Liver (tissue), 9 donors: ENCODE measurements around the gene CEACAM18. TPM values are rescaled to one million over a fixed set of nuclear protein-coding genes. Genes with fewer than 3 reads are reported as not detected.

ENCODE experiments used
- DNase-seq: peaks from one replicate; pipeline ENCODE4 v3.0.0-alpha.2; 2017; ENCODE audit warnings: low spot score
- H3K27ac ChIP-seq, 2 donors: one replicate each; pipeline ENCODE4 v1.7.0; 2013; ENCODE audit warnings: inconsistent platforms in 2 of 2, low read length in 2 of 2, control low read depth in 1 of 2, low read depth in 1 of 2, mild to moderate bottlenecking in 1 of 2
- H3K27me3 ChIP-seq, 4 donors: one replicate each; pipeline versions ENCODE4 v1.6.1 to v1.7.0; 2013; ENCODE audit warnings: low read length in 3 of 4, inconsistent platforms in 1 of 4, mild to moderate bottlenecking in 1 of 4, moderate library complexity in 1 of 4; ENCODE audit not compliant: control insufficient read depth in 4 of 4, insufficient read depth in 4 of 4
- H3K36me3 ChIP-seq, 4 donors: one replicate each; pipeline versions ENCODE4 v1.6.1 to v1.7.0; 2013; ENCODE audit warnings: low read length in 3 of 4, mild to moderate bottlenecking in 3 of 4, low read depth in 1 of 4, moderate library complexity in 1 of 4; ENCODE audit not compliant: control insufficient read depth in 4 of 4, insufficient read depth in 3 of 4
- H3K4me1 ChIP-seq, 4 donors: one replicate each; pipeline versions ENCODE4 v1.6.1 to v1.7.0; 2013; ENCODE audit warnings: low read length in 3 of 4, mild to moderate bottlenecking in 3 of 4, moderate library complexity in 1 of 4; ENCODE audit not compliant: control insufficient read depth in 4 of 4, insufficient read depth in 4 of 4
- H3K4me3 ChIP-seq, 3 donors: one replicate each; pipeline versions ENCODE4 v1.6.1 to v1.7.0; 2013; ENCODE audit warnings: low read length in 3 of 3, control low read depth in 1 of 3, low read depth in 1 of 3, mild to moderate bottlenecking in 1 of 3
- H3K9ac ChIP-seq, 2 donors: one replicate each; pipeline ENCODE4 v1.7.0; 2013; ENCODE audit warnings: low read length in 2 of 2, mild to moderate bottlenecking in 2 of 2, moderate library complexity in 2 of 2, control low read depth in 1 of 2, low read depth in 1 of 2
- H3K9me3 ChIP-seq, 4 donors: one replicate each; pipeline versions ENCODE4 v1.6.1 to v1.7.0; 2013; ENCODE audit warnings: low read length in 3 of 4; ENCODE audit not compliant: control insufficient read depth in 4 of 4
- CTCF ChIP-seq: fragments of 150-350 bp; IDR thresholded peaks from 2 replicates; pipeline ENCODE4 v1.5.1; 2017; ENCODE audit warnings: improper control_type of control experiment, low read depth, low read length; ENCODE audit not compliant: missing input control
- EGR1 ChIP-seq, 2 donors: IDR thresholded peaks; 2 replicates each; pipeline ENCODE4 v1.6.1; 2016 to 2018; ENCODE audit warnings: antibody characterized with exemption in 2 of 2, low read depth in 2 of 2
- FOXA1 ChIP-seq: IDR thresholded peaks from 2 replicates; pipeline ENCODE4 v1.6.1; 2016; ENCODE audit warnings: antibody characterized with exemption
- FOXA2 ChIP-seq: IDR thresholded peaks from 2 replicates; pipeline ENCODE4 v1.6.1; 2016; ENCODE audit warnings: antibody characterized with exemption
- HNF4A ChIP-seq, 2 donors: conservative IDR thresholded peaks; 2 replicates each; pipeline ENCODE4 v1.6.1; 2016; ENCODE audit warnings: antibody characterized with exemption in 2 of 2, mild to moderate bottlenecking in 2 of 2
- HNF4G ChIP-seq: IDR thresholded peaks from 2 replicates; pipeline ENCODE4 v1.6.1; 2016; ENCODE audit warnings: antibody characterized with exemption
- JUND ChIP-seq, 2 donors: IDR thresholded peaks; 2 replicates each; pipeline ENCODE4 v1.6.1; 2016; ENCODE audit warnings: antibody characterized with exemption in 2 of 2
- MAX ChIP-seq: IDR thresholded peaks from 2 replicates; pipeline ENCODE4 v1.6.1; 2016; ENCODE audit warnings: antibody characterized with exemption
- NR2F2 ChIP-seq: IDR thresholded peaks from 2 replicates; pipeline ENCODE4 v1.6.1; 2016; ENCODE audit warnings: antibody characterized with exemption
- RAD21 ChIP-seq, 2 donors: IDR thresholded peaks; 2 replicates each; pipeline ENCODE4 v1.6.1; 2016; ENCODE audit warnings: antibody characterized with exemption in 2 of 2, mild to moderate bottlenecking in 2 of 2
- REST ChIP-seq: IDR thresholded peaks from 2 replicates; pipeline ENCODE4 v1.6.1; 2016; ENCODE audit warnings: antibody characterized with exemption, mild to moderate bottlenecking
- RXRA ChIP-seq, 2 donors: IDR thresholded peaks; 2 replicates each; pipeline ENCODE4 v1.6.1; 2017 to 2018; ENCODE audit warnings: antibody characterized with exemption in 2 of 2, mild to moderate bottlenecking in 1 of 2
- SP1 ChIP-seq: IDR thresholded peaks from 2 replicates; pipeline ENCODE4 v1.6.1; 2018; ENCODE audit warnings: antibody characterized with exemption, mild to moderate bottlenecking
- TAF1 ChIP-seq: conservative IDR thresholded peaks from 2 replicates; pipeline ENCODE4 v1.6.1; 2016; ENCODE audit warnings: antibody characterized with exemption, mild to moderate bottlenecking
- YY1 ChIP-seq: IDR thresholded peaks from 2 replicates; pipeline ENCODE4 v1.6.1; 2016; ENCODE audit warnings: antibody characterized with exemption, mild to moderate bottlenecking
- ZBTB33 ChIP-seq: IDR thresholded peaks from 2 replicates; pipeline ENCODE4 v1.6.1; 2016; ENCODE audit warnings: antibody characterized with exemption
- WGBS: extraction: QIAGEN DNeasy Blood & Tissue Kit; methylation state at CpG from one replicate; pipeline ENCODE4 v1.1.7; 2013; 5-methylcytosine and 5-hydroxymethylcytosine counted together
- polyA plus RNA-seq, 2 donors: library from polyadenylated mRNA; stranded (reverse) in 1 of 2; unstranded in 1 of 2; fragments of 200-250 nt in 1 of 2; fragments of >200 nt in 1 of 2; fragmentation: Nextera tagmentation in 1 of 2; extraction: Ambion mirVana in 1 of 2; gene quantifications; one replicate each; pipeline versions ENCODE4 v1.2.1 to v1.2.3, GENCODE V29; 2013 to 2015
- total RNA-seq, 2 donors: library from RNA; depleted of rRNA; stranded (reverse); fragments of >200 nt; gene quantifications; one replicate each; pipeline ENCODE4 v1.2.3, GENCODE V29; 2014
- donor health status: healthy.
- donor health status: healthy.
- donor health status: healthy.
- donor health status: healthy.
- donor health status: healthy.

CEACAM18 gene
- total and polyA plus RNA-seq, 4 donors, result not detected

GRCh38 chr19:51529301-51529700, 51.0 kb downstream of the CEACAM18 start (continued):
- no peak for TF ChIP-seq CTCF
- TF ChIP-seq SP1, result no peak
- no peak for TF ChIP-seq FOXA2
- TF ChIP-seq EGR1 (IDR thresholded peaks at IDR 0.05; ENCODE audit: low read depth in 2 of 2), result no peak
- TF ChIP-seq NR2F2, result no peak
- no peak for TF ChIP-seq HNF4A (conservative IDR thresholded peaks at IDR 0.05)
- no peak for TF ChIP-seq MAX
- no peak for TF ChIP-seq RXRA (IDR thresholded peaks at IDR 0.05)
- TF ChIP-seq JUND (IDR thresholded peaks at IDR 0.05), result no peak
- TF ChIP-seq YY1, result no peak
- TF ChIP-seq RAD21 (IDR thresholded peaks at IDR 0.05), result no peak
- TF ChIP-seq FOXA1, result no peak
- no peak for TF ChIP-seq TAF1

- no peaks in the 10 kb centered on the region for H3K36me3 ChIP-seq
- DNase-seq, result no peak
- no peaks in the 10 kb centered on the region for H3K4me1 ChIP-seq
- H3K27me3 ChIP-seq, result peaks cover 0 to 8% (median 1%) of the 10 kb centered on the region in 4 donors
- H3K9ac ChIP-seq, result no peak overlapping the region
- H3K9me3 ChIP-seq, result no peaks in the 10 kb centered on the region
- no peak for TF ChIP-seq HNF4G
- TF ChIP-seq YY1, result no peak
- no peak for TF ChIP-seq FOXA1
- TF ChIP-seq SP1, result no peak
- TF ChIP-seq RAD21 (IDR thresholded peaks at IDR 0.05), result no peak
- no peak for TF ChIP-seq RXRA (IDR thresholded peaks at IDR 0.05)
- no peak for TF ChIP-seq EGR1 (IDR thresholded peaks at IDR 0.05; ENCODE audit: low read depth in 2 of 2)
- no peak for TF ChIP-seq CTCF
- no peak for TF ChIP-seq JUND (IDR thresholded peaks at IDR 0.05)
- TF ChIP-seq ZBTB33, result no peak
- TF ChIP-seq HNF4A (conservative IDR thresholded peaks at IDR 0.05), result no peak
- no peak for TF ChIP-seq NR2F2
- no peak for TF ChIP-seq REST
- 79% methylated on average over 8 of the region's 8 CpGs for WGBS
- no peak overlapping the region for H3K27ac ChIP-seq
- H3K4me3 ChIP-seq, result no peak overlapping the region
Measured at GRCh38 chr19:51530616-51531015, 52.3 kb downstream of the CEACAM18 start.
